Caki2 (cell line): ENCODE data around the gene FGF6. TPM values are rescaled to one million over a fixed set of nuclear protein-coding genes. Genes with fewer than 3 reads are reported as not detected.

Source experiments
- DNase-seq: peaks from one replicate; pipeline ENCODE4 v3.0.0-alpha.2; 2015; ENCODE audit warnings: low read depth
- in situ Hi-C: cut with HindIII; loops from 2 replicates; pipeline ENCODE4 v1.10.0; 2016; ENCODE audit warnings: low sequenced_read_pairs, low pct_unique_long_range_greater_than_20kb, mixed read lengths
- total RNA-seq: library from RNA; depleted of rRNA; stranded (reverse); fragments of >200 nt; shearing (Covaris generic); gene quantifications from 2 replicates; pipeline ENCODE4 v1.2.3, GENCODE V29; 2014; ENCODE audit warnings: low replicate concordance

FGF6 gene
- total RNA-seq, 1 experiment from 2014 or later: not detected

- in situ Hi-C loops: no loop called here
- DNase-seq: no peak
Observed at GRCh38 chr12:4448943-4449850, 3.6 kb upstream of the FGF6 start.

DNA sequence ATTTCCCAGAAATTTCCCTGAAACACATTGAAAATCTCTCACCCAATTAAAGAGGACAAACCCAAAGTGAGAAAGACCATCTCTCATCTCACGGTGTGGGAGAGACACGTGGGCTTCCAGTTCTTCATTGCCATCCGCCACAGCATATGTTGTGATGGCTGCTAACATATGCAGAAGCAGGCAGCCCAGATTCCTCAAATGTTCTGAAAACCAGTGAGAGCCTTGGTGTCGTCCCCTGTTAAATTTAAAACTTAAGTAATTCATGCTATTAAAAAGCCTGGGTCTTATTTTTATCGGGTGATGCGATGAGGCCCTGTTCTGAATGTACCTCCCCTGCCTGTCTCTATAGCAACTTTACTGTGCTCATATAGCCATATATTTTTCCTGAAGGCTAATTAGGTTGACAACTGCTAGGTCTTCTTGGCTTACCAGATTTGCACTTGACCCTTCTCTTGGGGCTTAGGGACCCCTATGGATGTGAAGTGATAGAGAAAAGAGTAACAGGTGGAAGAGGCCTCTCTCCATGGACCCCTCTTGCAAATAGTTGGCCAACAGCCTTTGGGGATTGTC is 2.8 kb upstream of the FGF6 start:
- DNase-seq: no peak
- in situ Hi-C loops: no loop called here

DNA sequence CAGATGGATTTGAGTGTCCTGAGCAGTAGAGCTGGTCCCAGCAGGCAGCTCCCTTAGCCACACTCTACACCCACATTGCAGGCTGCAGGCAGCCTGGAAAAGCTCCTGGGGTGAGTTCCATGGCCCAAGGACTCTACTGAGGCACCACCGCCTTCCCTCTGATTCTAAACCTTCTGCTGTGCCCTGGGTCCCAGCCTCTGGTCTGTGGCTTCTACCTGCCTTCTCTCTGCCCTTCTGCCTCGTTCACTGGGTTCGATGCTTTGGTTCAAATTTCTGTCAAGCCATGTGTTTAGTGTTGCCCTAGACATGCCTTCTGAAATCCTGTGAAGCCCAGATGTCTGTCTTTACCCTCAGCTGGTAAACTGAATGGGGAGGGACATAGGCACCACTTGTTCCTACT is 1.5 kb upstream of the FGF6 start:
- in situ Hi-C loops: no loop called here
- no peak for DNase-seq

DNA sequence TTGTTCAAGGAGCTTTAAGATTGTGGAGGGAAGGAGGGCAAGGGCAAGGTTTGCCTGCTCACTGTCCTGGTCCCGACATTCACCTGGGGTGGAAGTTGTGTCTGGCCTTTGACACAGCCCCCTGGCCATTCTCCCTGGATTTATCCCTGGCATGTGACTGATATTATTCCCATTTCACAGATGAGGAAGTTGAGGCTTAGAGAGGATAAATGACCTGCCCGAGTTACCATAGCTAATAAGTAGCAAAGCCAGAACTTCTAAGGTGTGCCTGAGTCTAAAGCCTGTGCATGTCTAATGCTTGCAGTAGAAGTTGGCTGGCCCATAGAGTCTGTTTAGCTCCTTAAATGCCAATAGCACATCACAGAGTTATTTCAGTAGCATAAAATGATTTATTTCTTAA is 720 bp upstream of the FGF6 start:
- DNase-seq: no peak
- in situ Hi-C loops: no loop called here

DNA sequence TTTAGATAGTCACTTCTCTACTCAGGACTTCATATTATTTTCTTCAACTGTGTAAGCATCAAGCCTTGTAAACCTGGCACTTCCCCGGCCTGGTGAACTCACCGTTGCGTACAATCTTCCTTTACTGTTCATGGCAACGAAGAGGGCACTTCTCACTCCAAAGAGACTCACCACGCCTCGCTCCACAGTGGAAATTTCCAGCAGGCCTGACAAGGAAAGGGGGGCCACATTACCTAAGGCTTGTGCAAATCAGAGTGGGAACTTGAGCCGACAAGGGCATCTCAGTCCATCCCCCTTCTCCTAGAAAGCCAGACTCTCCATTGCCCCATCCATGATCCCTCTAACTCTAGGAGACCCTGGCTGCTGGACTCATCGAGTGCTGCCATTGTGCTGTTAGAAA is 1.6 kb downstream of the FGF6 start:
- no peak for DNase-seq
- in situ Hi-C loops: no loop called here

DNA sequence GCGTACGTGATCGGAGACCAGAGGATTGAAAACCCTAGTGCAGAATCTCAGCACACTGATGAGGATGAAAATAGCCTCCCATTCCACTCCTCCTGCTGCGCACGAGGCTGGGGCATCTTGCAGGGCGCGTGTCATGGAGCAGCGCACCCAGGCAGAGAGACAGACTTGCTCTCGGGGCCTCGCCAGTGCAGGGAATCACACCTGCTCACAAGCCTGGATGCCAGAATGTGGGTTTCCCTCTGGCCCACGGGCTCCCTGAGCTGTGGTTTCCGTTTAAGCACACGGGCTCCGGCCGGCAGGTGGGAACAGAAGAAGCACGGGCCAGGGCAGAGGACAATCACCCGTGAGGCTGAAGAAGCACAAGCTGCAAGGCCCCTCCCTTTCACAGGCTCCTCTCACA is 2.0 kb downstream of the FGF6 start:
- in situ Hi-C loops: no loop called here
- DNase-seq: no peak

GRCh38 chr12:4441355-4442335 is 4.0 kb downstream of the FGF6 start:
- DNase-seq: no peak
- in situ Hi-C loops: no loop called here

DNA sequence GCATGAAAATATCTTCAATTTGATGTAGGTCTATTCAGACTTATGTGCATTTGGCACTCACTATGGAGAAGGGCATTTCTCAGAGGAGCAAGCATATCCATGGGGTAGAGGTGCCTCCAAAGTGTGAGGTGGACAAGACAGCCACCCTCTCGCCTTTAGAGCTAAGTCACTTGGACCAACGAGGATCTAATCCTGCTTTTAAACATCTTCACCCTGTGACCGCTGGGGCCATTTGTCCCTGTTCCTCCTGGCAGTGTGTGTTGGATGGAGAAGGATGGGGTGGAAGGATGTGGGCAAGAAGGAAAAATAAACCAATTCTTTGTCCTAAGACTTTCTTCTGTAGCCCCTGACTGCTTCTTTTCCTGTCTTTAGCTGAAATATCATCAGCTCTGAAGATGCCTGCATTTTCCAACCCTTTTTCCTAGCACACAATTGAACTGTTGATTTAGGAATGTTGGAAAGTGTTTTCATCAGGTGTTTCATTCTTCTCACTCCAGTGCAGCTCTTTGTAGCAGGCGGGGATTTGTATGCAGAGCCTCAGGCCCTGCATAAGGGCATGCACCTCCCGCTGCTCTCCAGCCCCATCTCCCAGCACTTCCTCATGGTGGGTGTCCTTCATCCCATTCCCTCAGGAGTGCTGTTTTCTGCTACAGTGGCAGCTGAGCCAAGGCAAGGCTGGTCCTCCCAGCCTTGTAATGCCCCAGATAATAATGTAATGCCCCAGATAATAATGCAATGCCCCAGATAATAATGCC is 5.3 kb downstream of the FGF6 start:
- DNase-seq: no peak

DNA sequence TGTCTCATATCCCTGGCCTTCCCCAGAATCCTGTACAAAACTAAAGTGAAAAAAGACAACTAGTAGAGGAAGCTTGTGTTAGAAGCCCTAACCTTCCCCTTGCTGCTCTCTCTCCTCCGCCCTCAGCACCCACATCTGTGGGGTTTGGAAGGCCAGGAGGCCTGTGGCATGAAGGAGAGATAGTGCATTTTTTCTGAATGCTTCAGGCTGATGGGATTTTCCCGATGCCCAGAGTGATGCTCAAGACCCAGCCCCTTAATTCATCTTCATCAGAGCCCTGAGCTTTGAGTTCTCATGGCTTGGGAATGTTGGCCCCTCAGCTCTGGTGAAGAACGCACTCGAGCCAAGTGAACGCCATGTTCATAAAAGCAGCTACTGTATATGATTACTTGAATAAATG is 5.9 kb downstream of the FGF6 start:
- in situ Hi-C loops: no loop called here
- DNase-seq: no peak

More for the DNA sequence above, 5.3 kb downstream of the FGF6 start:
- in situ Hi-C loops: no loop called here

DNA sequence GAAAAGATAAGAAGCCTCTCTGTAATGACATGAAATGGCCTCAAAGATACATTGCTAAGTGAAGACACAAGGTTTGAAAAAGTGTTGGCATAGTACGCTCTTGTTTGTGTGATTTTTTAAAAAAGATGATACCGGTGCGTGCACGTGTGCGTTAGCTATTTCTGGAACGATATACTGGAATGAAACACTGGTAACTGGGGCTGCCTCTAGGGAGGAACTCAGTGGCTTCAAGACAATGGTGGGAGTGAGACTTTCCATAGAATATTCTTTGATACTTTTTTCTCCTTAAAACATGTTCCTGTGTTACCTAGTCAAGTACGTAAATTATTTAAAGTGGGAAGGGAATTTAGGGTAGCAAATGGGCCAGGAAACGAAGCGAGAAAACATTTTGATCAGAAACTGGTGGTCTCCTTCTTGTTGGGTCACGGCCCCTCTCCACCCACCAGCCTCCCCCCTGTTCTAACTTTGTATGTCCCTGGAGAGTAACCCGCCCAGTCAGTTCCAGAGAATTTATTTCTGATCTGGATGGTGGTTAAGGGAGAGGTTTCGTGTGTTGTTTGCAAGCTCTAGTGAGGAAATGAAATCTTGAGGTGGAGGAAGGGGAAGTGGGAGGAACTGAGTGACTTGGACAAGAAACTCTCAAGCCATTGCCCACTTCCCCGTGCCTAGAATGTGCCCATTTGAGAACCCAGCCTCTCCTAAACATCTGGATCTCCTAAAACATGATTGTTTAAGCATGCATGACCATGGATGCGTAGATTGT is 6.6 kb downstream of the FGF6 start:
- in situ Hi-C loops: no loop called here
- no peak for DNase-seq

- DNase-seq: no peak
- in situ Hi-C loops: no loop called here
Observed at GRCh38 chr12:4435537-4435936, 10.1 kb downstream of the FGF6 start.

DNA sequence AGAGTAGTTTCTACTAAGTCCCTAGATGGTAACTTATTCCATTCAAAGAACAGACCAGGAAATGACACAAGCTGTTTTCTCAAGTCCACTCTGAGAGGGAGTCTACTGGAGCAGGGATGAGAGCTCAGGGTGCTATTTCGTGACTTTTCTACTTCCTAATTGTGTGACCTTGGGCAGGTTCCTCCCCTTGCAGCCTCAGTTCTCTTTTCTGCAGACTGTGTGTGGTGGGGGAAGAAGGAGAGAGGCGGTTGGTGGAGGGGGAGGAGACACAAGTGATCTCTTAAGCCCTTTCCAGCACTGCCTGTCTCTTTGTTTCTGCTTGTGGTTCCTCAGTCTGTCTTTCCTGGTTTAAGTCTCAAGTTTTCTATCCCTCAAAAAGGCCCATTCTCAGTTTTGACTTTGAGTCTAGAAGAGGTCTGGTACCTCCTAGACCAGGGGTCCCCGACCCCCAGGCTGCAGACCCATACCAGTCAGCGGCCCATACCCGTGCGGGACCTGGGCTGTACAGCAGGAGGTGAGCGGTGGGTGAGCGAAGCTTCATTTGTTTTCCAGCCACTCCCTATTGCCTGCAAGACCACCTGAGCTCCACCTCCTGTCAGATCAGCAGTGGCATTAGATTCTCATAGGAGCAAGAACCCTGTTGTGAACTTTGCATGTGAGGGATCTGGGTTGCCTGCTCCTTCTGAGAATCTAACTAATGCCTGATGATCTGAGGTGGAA is 10.7 kb downstream of the FGF6 start:
- in situ Hi-C loops: no loop called here
- DNase-seq: no peak

DNA sequence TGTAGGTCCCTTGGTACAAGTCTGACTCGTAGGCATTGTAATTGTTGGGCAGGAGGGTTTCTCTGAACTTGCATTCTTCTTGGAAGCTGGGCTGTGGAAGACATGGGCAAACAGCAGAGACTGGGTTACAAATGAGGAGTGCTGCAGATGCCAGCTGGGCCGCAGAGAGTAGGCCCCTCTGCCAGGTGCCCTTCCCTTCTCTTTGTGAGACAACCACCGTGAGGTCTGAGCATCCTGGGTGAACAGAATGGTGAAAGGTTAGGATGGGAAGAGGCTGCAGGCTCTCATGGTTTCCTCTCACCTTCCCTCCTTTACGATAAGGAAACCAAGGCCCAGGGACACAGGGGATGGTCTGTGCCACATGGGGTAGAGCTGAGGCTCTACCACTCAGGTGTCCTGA is 11.3 kb downstream of the FGF6 start:
- no peak for DNase-seq
- in situ Hi-C loops: no loop called here

- DNase-seq: no peak
- in situ Hi-C loops: no loop called here
Observed at GRCh38 chr12:4433745-4434058, 11.9 kb downstream of the FGF6 start.

GRCh38 chr12:4432878-4433744 is 12.5 kb downstream of the FGF6 start:
- in situ Hi-C loops: no loop called here
- no peak for DNase-seq

DNA sequence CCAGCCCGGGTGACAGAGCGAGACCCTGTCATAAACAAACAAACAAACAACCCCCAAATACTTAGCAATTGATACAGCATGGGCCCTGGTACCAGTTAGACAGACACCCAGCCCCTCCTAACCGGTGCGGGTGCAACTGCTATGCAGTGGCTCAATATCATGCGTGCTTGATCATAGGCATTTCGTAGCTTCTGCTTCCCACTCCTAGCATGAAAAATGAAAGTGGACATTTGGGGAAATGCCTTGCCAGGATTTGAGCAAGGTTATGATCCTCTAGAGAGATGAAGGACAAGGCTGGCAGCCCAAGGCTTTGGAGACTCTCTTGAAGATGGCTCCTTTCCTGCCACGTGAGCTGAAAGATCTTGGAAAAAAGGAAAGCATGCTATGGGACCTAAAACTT is 13.7 kb downstream of the FGF6 start:
- in situ Hi-C loops: no loop called here
- DNase-seq: no peak
